Liver (tissue), 9 donors: Measurements from ENCODE around the gene TRABD. TPM values are rescaled to one million over a fixed set of nuclear protein-coding genes. Genes with fewer than 3 reads are reported as not detected.

Source experiments
- DNase-seq: peaks from one replicate; pipeline ENCODE4 v3.0.0-alpha.2; 2017; ENCODE audit warnings: low spot score
- H3K27ac ChIP-seq, 2 donors: one replicate each; pipeline ENCODE4 v1.7.0; 2013; ENCODE audit warnings: inconsistent platforms in 2 of 2, low read length in 2 of 2, control low read depth in 1 of 2, low read depth in 1 of 2, mild to moderate bottlenecking in 1 of 2
- H3K27me3 ChIP-seq, 4 donors: one replicate each; pipeline versions ENCODE4 v1.6.1 to v1.7.0; 2013; ENCODE audit warnings: low read length in 3 of 4, inconsistent platforms in 1 of 4, mild to moderate bottlenecking in 1 of 4, moderate library complexity in 1 of 4; ENCODE audit not compliant: control insufficient read depth in 4 of 4, insufficient read depth in 4 of 4
- H3K36me3 ChIP-seq, 4 donors: one replicate each; pipeline versions ENCODE4 v1.6.1 to v1.7.0; 2013; ENCODE audit warnings: low read length in 3 of 4, mild to moderate bottlenecking in 3 of 4, low read depth in 1 of 4, moderate library complexity in 1 of 4; ENCODE audit not compliant: control insufficient read depth in 4 of 4, insufficient read depth in 3 of 4
- H3K4me1 ChIP-seq, 4 donors: one replicate each; pipeline versions ENCODE4 v1.6.1 to v1.7.0; 2013; ENCODE audit warnings: low read length in 3 of 4, mild to moderate bottlenecking in 3 of 4, moderate library complexity in 1 of 4; ENCODE audit not compliant: control insufficient read depth in 4 of 4, insufficient read depth in 4 of 4
- H3K4me3 ChIP-seq, 3 donors: one replicate each; pipeline versions ENCODE4 v1.6.1 to v1.7.0; 2013; ENCODE audit warnings: low read length in 3 of 3, control low read depth in 1 of 3, low read depth in 1 of 3, mild to moderate bottlenecking in 1 of 3
- H3K9ac ChIP-seq, 2 donors: one replicate each; pipeline ENCODE4 v1.7.0; 2013; ENCODE audit warnings: low read length in 2 of 2, mild to moderate bottlenecking in 2 of 2, moderate library complexity in 2 of 2, control low read depth in 1 of 2, low read depth in 1 of 2
- H3K9me3 ChIP-seq, 4 donors: one replicate each; pipeline versions ENCODE4 v1.6.1 to v1.7.0; 2013; ENCODE audit warnings: low read length in 3 of 4; ENCODE audit not compliant: control insufficient read depth in 4 of 4
- GABPA ChIP-seq, 2 donors: IDR thresholded peaks in 1 of 2; conservative IDR thresholded peaks in 1 of 2; 2 replicates each; pipeline ENCODE4 v1.6.1; 2016; ENCODE audit warnings: antibody characterized with exemption in 2 of 2, mild to moderate bottlenecking in 1 of 2, moderate library complexity in 1 of 2
- HNF4A ChIP-seq, 2 donors: conservative IDR thresholded peaks; 2 replicates each; pipeline ENCODE4 v1.6.1; 2016; ENCODE audit warnings: antibody characterized with exemption in 2 of 2, mild to moderate bottlenecking in 2 of 2
- HNF4G ChIP-seq: IDR thresholded peaks from 2 replicates; pipeline ENCODE4 v1.6.1; 2016; ENCODE audit warnings: antibody characterized with exemption
- JUND ChIP-seq, 2 donors: IDR thresholded peaks; 2 replicates each; pipeline ENCODE4 v1.6.1; 2016; ENCODE audit warnings: antibody characterized with exemption in 2 of 2
- NR2F2 ChIP-seq: IDR thresholded peaks from 2 replicates; pipeline ENCODE4 v1.6.1; 2016; ENCODE audit warnings: antibody characterized with exemption
- RAD21 ChIP-seq, 2 donors: IDR thresholded peaks; 2 replicates each; pipeline ENCODE4 v1.6.1; 2016; ENCODE audit warnings: antibody characterized with exemption in 2 of 2, mild to moderate bottlenecking in 2 of 2
- RXRA ChIP-seq, 2 donors: IDR thresholded peaks; 2 replicates each; pipeline ENCODE4 v1.6.1; 2017 to 2018; ENCODE audit warnings: antibody characterized with exemption in 2 of 2, mild to moderate bottlenecking in 1 of 2
- SP1 ChIP-seq: IDR thresholded peaks from 2 replicates; pipeline ENCODE4 v1.6.1; 2018; ENCODE audit warnings: antibody characterized with exemption, mild to moderate bottlenecking
- TAF1 ChIP-seq: conservative IDR thresholded peaks from 2 replicates; pipeline ENCODE4 v1.6.1; 2016; ENCODE audit warnings: antibody characterized with exemption, mild to moderate bottlenecking
- YY1 ChIP-seq: IDR thresholded peaks from 2 replicates; pipeline ENCODE4 v1.6.1; 2016; ENCODE audit warnings: antibody characterized with exemption, mild to moderate bottlenecking
- WGBS: extraction: QIAGEN DNeasy Blood & Tissue Kit; methylation state at CpG from one replicate; pipeline ENCODE4 v1.1.7; 2013; 5-methylcytosine and 5-hydroxymethylcytosine counted together
- polyA plus RNA-seq, 2 donors: library from polyadenylated mRNA; stranded (reverse) in 1 of 2; unstranded in 1 of 2; fragments of 200-250 nt in 1 of 2; fragments of >200 nt in 1 of 2; fragmentation: Nextera tagmentation in 1 of 2; extraction: Ambion mirVana in 1 of 2; gene quantifications; one replicate each; pipeline versions ENCODE4 v1.2.1 to v1.2.3, GENCODE V29; 2013 to 2015
- total RNA-seq, 2 donors: library from RNA; depleted of rRNA; stranded (reverse); fragments of >200 nt; gene quantifications; one replicate each; pipeline ENCODE4 v1.2.3, GENCODE V29; 2014
- TF ChIP-seq, protein P1 (sequence below): IDR thresholded peaks from 2 replicates; pipeline ENCODE4 v1.6.1; 2016; ENCODE audit warnings: antibody characterized with exemption, mild to moderate bottlenecking
- TF ChIP-seq, protein P2 (sequence below): IDR thresholded peaks from 2 replicates; pipeline ENCODE4 v1.6.1; 2016; ENCODE audit warnings: antibody characterized with exemption
- donor health status: healthy.
- donor health status: healthy.
- donor health status: healthy.
- donor health status: healthy.
- donor health status: healthy.

The TRABD gene
- total and polyA plus RNA-seq, 4 donors = 10.5 to 29.7 (median 16.4) TPM

DNA sequence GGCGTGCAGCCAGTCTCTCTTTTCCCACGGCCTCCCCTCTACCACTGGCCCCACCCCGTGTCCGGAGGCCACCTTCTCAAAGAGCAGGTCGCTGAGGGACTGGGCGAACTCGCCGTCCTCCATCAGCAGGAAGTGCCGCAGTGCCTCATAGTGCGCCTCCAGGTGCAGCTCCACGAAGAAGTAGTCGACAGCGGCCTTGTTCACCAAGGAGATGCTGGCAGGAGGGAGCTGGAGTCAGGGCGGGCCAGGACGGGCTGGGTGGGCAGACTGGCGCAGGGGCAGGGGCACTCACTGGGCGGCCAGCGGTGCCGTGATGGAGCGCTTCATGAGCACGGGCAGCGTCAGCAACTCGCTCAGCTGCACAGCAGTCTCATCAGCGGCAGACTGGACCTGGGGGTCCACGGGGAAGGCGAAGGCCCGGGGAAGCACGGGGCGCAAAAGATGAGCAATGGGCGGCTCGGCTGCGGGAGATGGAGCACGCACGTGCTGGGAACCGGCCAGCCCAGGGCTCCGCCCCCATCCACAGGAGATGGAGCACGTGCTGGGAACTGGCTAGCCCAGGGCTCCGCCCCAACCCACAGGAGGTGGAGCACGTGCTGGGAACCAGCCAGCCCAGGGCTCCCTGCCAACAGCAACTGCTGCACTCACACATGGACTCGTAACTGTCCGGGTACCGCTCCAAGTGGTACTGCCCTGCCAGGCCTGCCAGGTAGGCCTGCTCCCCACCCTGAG, 33.4 kb downstream of the TRABD start:
- Histone ChIP-seq H3K27me3 (no peaks in the 10 kb centered on the region), H3K4me3 (no peak overlapping the region), H3K4me1 (peaks cover 4 to 15% (median 7%) of the 10 kb centered on the region in 4 donors), H3K9me3 (no peaks in the 10 kb centered on the region), H3K27ac (no peak overlapping the region), H3K36me3 (peaks cover 34 to 77% (median 45%) of the 10 kb centered on the region in 4 donors), H3K9ac (no peak overlapping the region)
- DNase-seq = peak; percentile 72
- WGBS = 65% methylated on average over 42 of the region's 42 CpGs
- no peak for TF ChIP-seq RAD21 (IDR thresholded peaks at IDR 0.05)
- TF ChIP-seq SP1 = peak; percentile 48
- TF ChIP-seq HNF4A (conservative IDR thresholded peaks at IDR 0.05) = peak; percentile 10 to 55
- no peak for TF ChIP-seq RXRA (IDR thresholded peaks at IDR 0.05)
- TF ChIP-seq, protein P1, sequence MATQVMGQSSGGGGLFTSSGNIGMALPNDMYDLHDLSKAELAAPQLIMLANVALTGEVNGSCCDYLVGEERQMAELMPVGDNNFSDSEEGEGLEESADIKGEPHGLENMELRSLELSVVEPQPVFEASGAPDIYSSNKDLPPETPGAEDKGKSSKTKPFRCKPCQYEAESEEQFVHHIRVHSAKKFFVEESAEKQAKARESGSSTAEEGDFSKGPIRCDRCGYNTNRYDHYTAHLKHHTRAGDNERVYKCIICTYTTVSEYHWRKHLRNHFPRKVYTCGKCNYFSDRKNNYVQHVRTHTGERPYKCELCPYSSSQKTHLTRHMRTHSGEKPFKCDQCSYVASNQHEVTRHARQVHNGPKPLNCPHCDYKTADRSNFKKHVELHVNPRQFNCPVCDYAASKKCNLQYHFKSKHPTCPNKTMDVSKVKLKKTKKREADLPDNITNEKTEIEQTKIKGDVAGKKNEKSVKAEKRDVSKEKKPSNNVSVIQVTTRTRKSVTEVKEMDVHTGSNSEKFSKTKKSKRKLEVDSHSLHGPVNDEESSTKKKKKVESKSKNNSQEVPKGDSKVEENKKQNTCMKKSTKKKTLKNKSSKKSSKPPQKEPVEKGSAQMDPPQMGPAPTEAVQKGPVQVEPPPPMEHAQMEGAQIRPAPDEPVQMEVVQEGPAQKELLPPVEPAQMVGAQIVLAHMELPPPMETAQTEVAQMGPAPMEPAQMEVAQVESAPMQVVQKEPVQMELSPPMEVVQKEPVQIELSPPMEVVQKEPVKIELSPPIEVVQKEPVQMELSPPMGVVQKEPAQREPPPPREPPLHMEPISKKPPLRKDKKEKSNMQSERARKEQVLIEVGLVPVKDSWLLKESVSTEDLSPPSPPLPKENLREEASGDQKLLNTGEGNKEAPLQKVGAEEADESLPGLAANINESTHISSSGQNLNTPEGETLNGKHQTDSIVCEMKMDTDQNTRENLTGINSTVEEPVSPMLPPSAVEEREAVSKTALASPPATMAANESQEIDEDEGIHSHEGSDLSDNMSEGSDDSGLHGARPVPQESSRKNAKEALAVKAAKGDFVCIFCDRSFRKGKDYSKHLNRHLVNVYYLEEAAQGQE = no peak
- TF ChIP-seq TAF1 = no peak

DNA sequence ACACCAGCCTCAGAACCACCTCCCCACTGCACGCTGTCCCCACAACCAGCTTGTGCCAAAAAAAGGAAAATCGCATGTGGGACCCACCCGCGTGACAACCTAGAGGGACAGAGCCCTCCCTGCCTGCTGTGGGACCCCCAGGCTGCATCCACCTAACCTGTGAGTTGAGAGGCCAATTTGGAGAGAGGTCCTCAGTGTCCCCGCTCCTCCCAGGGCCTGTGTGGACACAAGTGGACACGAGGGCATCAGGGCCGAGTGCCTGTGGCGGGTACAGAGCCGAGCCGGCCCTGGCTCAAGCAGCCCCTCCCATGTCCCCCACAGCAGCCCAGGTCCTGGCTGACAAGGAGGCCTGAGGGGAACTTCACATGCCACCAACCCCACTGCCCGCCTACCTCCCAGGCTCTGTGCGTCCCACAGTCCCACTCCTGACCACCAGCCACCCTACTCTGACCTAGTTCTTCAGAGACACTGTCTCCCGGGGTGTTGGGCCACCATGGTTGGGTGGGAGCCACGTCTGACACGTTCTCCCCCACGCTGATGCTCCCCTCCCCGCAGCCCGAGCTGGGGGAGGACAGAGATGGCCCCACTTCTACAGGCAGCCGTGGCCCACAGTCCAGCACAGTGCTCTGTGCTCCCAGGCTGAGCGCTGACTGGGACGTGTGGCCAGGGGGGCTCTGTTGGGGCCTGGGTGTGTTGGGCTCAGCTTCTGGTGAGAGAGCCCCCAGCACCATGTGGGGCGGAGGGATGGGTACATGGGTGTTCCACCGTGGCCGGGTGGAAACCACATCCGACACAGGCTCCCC, 34.3 kb downstream of the TRABD start:
- no peaks in the 10 kb centered on the region for H3K9me3 ChIP-seq
- H3K27me3 ChIP-seq = no peaks in the 10 kb centered on the region
- H3K4me1 ChIP-seq = peaks cover 4 to 15% (median 7%) of the 10 kb centered on the region in 4 donors
- no peak overlapping the region for H3K4me3 ChIP-seq
- no peak overlapping the region for H3K27ac ChIP-seq
- DNase-seq = no peak
- no peak overlapping the region for H3K9ac ChIP-seq
- peaks cover 38 to 76% (median 44%) of the 10 kb centered on the region in 4 donors for H3K36me3 ChIP-seq
- TF ChIP-seq JUND (IDR thresholded peaks at IDR 0.05) = no peak
- no peak for TF ChIP-seq HNF4G
- no peak for TF ChIP-seq GABPA (IDR thresholded peaks at IDR 0.05 in 1 of 2, conservative IDR thresholded peaks at IDR 0.05 in 1 of 2)
- TF ChIP-seq YY1 = no peak
- TF ChIP-seq, protein P2, sequence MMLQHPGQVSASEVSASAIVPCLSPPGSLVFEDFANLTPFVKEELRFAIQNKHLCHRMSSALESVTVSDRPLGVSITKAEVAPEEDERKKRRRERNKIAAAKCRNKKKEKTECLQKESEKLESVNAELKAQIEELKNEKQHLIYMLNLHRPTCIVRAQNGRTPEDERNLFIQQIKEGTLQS = no peak
- no peak for TF ChIP-seq TAF1
- TF ChIP-seq NR2F2 = no peak
- no peak for TF ChIP-seq SP1
- no peak for TF ChIP-seq HNF4A (conservative IDR thresholded peaks at IDR 0.05)
- TF ChIP-seq RXRA (IDR thresholded peaks at IDR 0.05) = no peak
- WGBS = 87% methylated on average over 25 of the region's 25 CpGs
